Activated naive CD8-positive, alpha-beta T cell treated with anti-CD3 and anti-CD28 coated beads, Interleukin-2, amount 50 U/mL, for 24 hours (primary cell): ENCODE data around the gene TMPRSS9.
"Not testable (repeated sequence)": the region's sequence is repeated elsewhere in the genome, so short reads cannot be mapped to it uniquely, and the experiment has no call there.

Experiments
- ATAC-seq: fragments of 150-1000 bp; cut with Tn5 transposase; one replicate; pipeline ENCODE4 v1.10.0; 2021
- DNase-seq: peaks from one replicate; pipeline ENCODE4 v3.0.0; 2021
- H3K27ac Mint-ChIP-seq: one replicate; pipeline ENCODE4 v1.8.0; 2021; ENCODE audit warnings: mild to moderate bottlenecking, mixed read lengths
- H3K27me3 Mint-ChIP-seq: one replicate; pipeline ENCODE4 v1.8.0; 2021; ENCODE audit warnings: mixed read lengths
- H3K36me3 Mint-ChIP-seq: one replicate; pipeline ENCODE4 v1.8.0; 2021; ENCODE audit warnings: low read depth, mixed read lengths
- H3K4me1 Mint-ChIP-seq: one replicate; pipeline ENCODE4 v1.8.0; 2021; ENCODE audit warnings: mixed read lengths
- H3K4me3 Mint-ChIP-seq: one replicate; pipeline ENCODE4 v1.8.0; 2021; ENCODE audit warnings: mild to moderate bottlenecking, moderate library complexity, mixed read lengths
- H3K9me3 Mint-ChIP-seq: one replicate; pipeline ENCODE4 v1.8.0; 2021; ENCODE audit warnings: mixed read lengths

TMPRSS9 gene

DNA sequence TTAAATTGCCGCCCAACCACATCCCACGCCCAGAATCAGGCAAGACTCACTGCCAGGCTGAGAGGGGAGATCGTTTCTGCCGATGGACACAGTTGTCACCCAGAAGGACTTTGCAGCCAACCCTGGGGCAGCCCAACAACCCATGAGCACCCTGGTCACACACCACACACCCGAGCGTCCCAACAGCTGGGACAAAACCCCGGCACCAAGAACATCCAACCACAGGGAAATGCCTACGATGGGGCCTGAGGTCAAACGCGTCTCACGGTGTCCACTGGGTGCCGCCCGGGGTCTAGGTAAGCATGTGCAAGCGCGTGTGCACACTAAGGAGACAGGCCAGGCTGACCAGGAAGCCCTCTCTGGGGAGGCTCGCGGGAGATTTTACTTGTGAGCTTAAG lies 83.7 kb downstream of the TMPRSS9 start:
- H3K36me3 Mint-ChIP-seq: peaks cover 18% of the 10 kb centered on the region
- no peaks in the 10 kb centered on the region for H3K9me3 Mint-ChIP-seq
- H3K4me1 Mint-ChIP-seq: peaks cover 14% of the 10 kb centered on the region
- ATAC-seq: no peak
- H3K27me3 Mint-ChIP-seq: no peaks in the 10 kb centered on the region
- no peak overlapping the region for H3K4me3 Mint-ChIP-seq
- H3K27ac Mint-ChIP-seq: no peak overlapping the region
- DNase-seq: no peak

GRCh38 chr19:2444251-2445002 lies 84.4 kb downstream of the TMPRSS9 start:
- H3K27me3 Mint-ChIP-seq: no peaks in the 10 kb centered on the region
- H3K4me1 Mint-ChIP-seq: peaks cover 14% of the 10 kb centered on the region
- peaks cover 22% of the 10 kb centered on the region for H3K36me3 Mint-ChIP-seq
- H3K27ac Mint-ChIP-seq: no peak overlapping the region
- H3K4me3 Mint-ChIP-seq: no peak overlapping the region
- ATAC-seq (no peak), DNase-seq (no peak)
- H3K9me3 Mint-ChIP-seq: no peaks in the 10 kb centered on the region

- peak; percentile 55 for ATAC-seq
- Mint-ChIP-seq H3K27me3 (no peaks in the 10 kb centered on the region), H3K27ac (peak overlapping the region; percentile 35)
These were observed 86.3 kb downstream of the TMPRSS9 start for GRCh38 chr19:2446381-2446780.

GRCh38 chr19:2449019-2449418 lies 89.0 kb downstream of the TMPRSS9 start:
- no peaks in the 10 kb centered on the region for H3K27me3 Mint-ChIP-seq
- no peak overlapping the region for H3K27ac Mint-ChIP-seq
- no peaks in the 10 kb centered on the region for H3K9me3 Mint-ChIP-seq
- H3K36me3 Mint-ChIP-seq: peaks cover 20% of the 10 kb centered on the region
- H3K4me1 Mint-ChIP-seq: peaks cover 14% of the 10 kb centered on the region
- no peak for DNase-seq
- ATAC-seq: no peak
- no peak overlapping the region for H3K4me3 Mint-ChIP-seq

More at GRCh38 chr19:2446381-2446780, 86.3 kb downstream of the TMPRSS9 start:
- peaks cover 14% of the 10 kb centered on the region for H3K4me1 Mint-ChIP-seq
- peak overlapping the region; percentile 65 for H3K4me3 Mint-ChIP-seq
- peaks cover 25% of the 10 kb centered on the region for H3K36me3 Mint-ChIP-seq
- no peaks in the 10 kb centered on the region for H3K9me3 Mint-ChIP-seq
- peak; percentile 35 for DNase-seq

GRCh38 chr19:2451138-2451537 lies 91.1 kb downstream of the TMPRSS9 start:
- Mint-ChIP-seq H3K4me1 (peaks cover 22% of the 10 kb centered on the region), H3K36me3 (peaks cover 20% of the 10 kb centered on the region), H3K27ac (no peak overlapping the region), H3K4me3 (no peak overlapping the region), H3K9me3 (no peaks in the 10 kb centered on the region), H3K27me3 (no peaks in the 10 kb centered on the region)
- ATAC-seq: no peak
- no peak for DNase-seq

GRCh38 chr19:2451741-2452140 lies 91.7 kb downstream of the TMPRSS9 start:
- ATAC-seq: no peak
- Mint-ChIP-seq H3K27me3 (no peaks in the 10 kb centered on the region), H3K9me3 (no peaks in the 10 kb centered on the region), H3K27ac (no peak overlapping the region), H3K4me3 (no peak overlapping the region), H3K4me1 (peaks cover 16% of the 10 kb centered on the region), H3K36me3 (peaks cover 18% of the 10 kb centered on the region)
- DNase-seq: no peak

DNA sequence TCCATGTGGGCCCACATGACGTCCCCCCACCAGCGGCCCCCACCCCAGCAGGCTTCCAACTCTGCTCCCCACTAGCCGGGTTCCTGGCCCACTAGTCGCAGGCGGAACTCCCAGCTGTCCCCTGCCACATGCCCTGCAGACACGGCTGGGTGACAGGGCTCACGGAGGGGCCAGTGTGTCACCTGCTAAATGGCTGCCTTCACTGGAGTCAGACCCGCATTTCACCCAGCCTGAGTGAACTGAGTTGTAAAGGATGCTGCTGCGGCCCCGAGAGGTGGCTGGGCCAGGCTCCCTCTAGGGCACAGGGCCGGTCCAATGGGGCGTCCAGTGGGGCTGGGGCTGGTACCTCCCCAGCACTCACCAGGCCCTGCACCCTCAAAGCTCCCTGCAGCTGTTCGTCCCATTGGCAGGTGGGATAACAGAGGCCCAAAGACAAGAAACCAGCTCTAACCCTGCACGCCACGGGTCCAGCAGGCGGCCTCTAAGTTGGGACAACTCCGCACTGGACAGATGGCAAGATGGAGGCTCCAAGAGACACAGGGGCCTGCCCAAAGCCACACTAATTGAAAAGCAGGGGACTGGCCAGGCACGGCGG lies 93.5 kb downstream of the TMPRSS9 start:
- DNase-seq (no peak), ATAC-seq (no peak)
- no peaks in the 10 kb centered on the region for H3K9me3 Mint-ChIP-seq
- H3K4me1 Mint-ChIP-seq: peaks cover 14% of the 10 kb centered on the region
- H3K36me3 Mint-ChIP-seq: peaks cover 15% of the 10 kb centered on the region
- no peaks in the 10 kb centered on the region for H3K27me3 Mint-ChIP-seq
- no peak overlapping the region for H3K27ac Mint-ChIP-seq
- no peak overlapping the region for H3K4me3 Mint-ChIP-seq

DNA sequence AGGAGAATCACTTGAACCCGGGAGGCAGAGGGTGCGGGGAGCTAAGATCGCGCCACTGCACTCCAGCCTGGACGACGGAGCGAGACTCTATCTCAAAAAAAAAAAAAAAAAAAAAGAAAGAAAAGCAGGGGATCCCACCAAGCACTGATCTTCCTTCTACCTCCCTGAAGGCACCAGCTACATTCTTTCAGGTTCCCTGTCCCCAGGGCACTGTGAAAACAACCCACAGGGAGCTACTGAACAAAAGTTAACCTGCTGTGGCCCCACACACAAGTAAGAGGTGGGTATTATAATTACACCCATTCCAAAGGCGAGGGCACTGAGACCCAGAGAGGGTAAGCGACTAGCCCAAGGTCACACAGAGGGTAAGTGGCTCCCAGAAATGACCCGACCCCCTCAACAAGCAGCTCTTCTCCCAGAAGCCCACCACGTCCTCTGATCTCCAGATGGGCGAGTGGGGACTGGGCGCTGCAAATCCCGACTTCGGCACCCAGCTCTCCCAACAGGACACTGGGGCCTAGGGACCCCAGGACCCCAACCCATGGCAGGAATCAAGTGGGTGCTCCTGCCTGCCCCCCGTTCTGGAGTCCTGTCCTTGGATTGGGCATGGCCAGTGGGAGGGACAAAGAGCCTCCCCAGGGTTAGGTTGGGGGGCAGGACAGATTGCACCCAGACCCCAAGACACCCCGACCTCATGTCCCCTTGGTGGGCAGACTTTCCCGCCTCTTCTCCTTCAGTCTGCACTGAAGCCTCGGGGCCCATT lies 94.3 kb downstream of the TMPRSS9 start:
- Mint-ChIP-seq H3K36me3 (peaks cover 9% of the 10 kb centered on the region), H3K27ac (peak overlapping the region; percentile 41), H3K4me1 (peaks cover 14% of the 10 kb centered on the region), H3K9me3 (no peaks in the 10 kb centered on the region), H3K27me3 (no peaks in the 10 kb centered on the region), H3K4me3 (peak overlapping the region; percentile 83)
- DNase-seq: no peak
- no peak for ATAC-seq

GRCh38 chr19:2454962-2455850 lies 95.1 kb downstream of the TMPRSS9 start:
- no peak for ATAC-seq
- peaks cover 14% of the 10 kb centered on the region for H3K4me1 Mint-ChIP-seq

DNA sequence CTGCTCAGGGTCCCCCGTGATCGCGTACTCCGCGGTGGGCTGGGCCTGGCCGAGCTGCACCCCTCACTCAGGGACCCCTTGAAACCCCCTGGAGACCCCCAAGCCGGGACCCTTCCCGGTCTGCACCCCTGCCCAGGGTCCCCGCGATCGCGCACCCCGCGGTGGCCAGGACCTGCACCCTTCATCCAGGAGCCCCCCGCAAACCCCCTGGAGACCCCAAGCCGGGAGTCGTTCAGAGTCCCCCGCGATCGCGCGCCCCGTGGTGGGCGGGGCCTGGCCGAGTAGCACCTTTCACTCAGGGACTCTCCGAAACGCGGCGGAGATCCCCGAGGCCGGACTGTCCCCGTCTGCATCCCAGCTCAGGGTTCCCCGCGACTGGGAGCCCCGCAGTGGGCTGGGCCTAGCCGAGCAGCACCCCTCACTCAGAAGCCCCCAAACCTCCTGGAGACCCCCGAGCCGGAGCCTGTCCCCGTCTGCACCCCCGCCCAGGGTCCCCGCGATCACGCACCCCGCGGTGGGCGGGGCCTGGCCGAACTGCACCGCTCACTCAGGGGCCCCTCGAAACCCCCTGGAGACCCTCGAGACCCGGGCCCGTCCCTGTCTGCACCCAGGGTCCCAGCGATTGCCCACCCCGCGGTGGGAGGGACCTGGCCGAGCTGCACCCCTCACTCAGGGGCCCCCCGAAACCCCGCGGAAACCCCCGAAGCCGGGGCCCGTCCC lies 95.9 kb downstream of the TMPRSS9 start:
- Mint-ChIP-seq H3K9me3 (no peaks in the 10 kb centered on the region), H3K27me3 (peaks cover 2% of the 10 kb centered on the region), H3K4me1 (peaks cover 14% of the 10 kb centered on the region), H3K27ac (peak overlapping the region; percentile 73), H3K4me3 (peak overlapping the region; percentile 83), H3K36me3 (peaks cover 5% of the 10 kb centered on the region)
- ATAC-seq (peak; percentile 20), DNase-seq (peak; percentile 67)

More at GRCh38 chr19:2454962-2455850, 95.1 kb downstream of the TMPRSS9 start:
- Mint-ChIP-seq H3K36me3 (peaks cover 6% of the 10 kb centered on the region), H3K27me3 (no peaks in the 10 kb centered on the region), H3K9me3 (no peaks in the 10 kb centered on the region), H3K4me3 (peak overlapping the region; percentile 83), H3K27ac (peak overlapping the region; percentile 73)
- DNase-seq: no peak

GRCh38 chr19:2457394-2458037 lies 97.5 kb downstream of the TMPRSS9 start:
- Mint-ChIP-seq H3K4me3 (peak overlapping the region; percentile 85), H3K9me3 (no peaks in the 10 kb centered on the region)

DNA sequence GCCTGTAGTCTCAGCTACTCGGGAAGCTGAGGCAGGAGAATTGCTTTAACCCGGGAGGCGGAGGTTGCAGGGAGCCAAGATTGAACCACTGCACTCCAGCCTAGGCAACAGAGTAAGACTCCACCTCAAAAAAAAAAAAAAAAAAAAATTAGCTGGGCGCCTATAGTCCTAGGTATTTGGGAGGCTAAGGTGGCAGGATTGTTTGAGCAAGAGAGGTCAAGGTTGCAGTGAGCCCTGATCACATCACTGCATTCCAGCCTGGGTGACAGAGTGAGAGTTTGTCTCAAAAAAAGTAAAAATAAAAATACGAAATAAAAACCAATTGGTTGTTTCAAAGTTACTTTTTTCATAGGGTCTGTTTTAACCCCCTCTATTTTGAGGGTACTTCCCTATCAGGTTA lies 98.0 kb downstream of the TMPRSS9 start:
- ATAC-seq: no peak
- Mint-ChIP-seq H3K36me3 (no peaks in the 10 kb centered on the region), H3K4me3 (no peak overlapping the region), H3K4me1 (peaks cover 24% of the 10 kb centered on the region), H3K27me3 (peaks cover 4% of the 10 kb centered on the region), H3K27ac (no peak overlapping the region), H3K9me3 (no peaks in the 10 kb centered on the region)
- no peak for DNase-seq

More at GRCh38 chr19:2457394-2458037, 97.5 kb downstream of the TMPRSS9 start:
- Mint-ChIP-seq H3K27ac (peak overlapping the region; percentile 92), H3K4me1 (peaks cover 24% of the 10 kb centered on the region), H3K27me3 (peaks cover 4% of the 10 kb centered on the region), H3K36me3 (no peaks in the 10 kb centered on the region)
- no peak for DNase-seq
- no peak for ATAC-seq

GRCh38 chr19:2458776-2459175 lies 98.7 kb downstream of the TMPRSS9 start:
- H3K36me3 Mint-ChIP-seq, DNase-seq, H3K4me3 Mint-ChIP-seq, H3K27me3 Mint-ChIP-seq, H3K9me3 Mint-ChIP-seq, ATAC-seq, H3K27ac Mint-ChIP-seq: not testable (repeated sequence)
- H3K4me1 Mint-ChIP-seq: peaks cover 27% of the 10 kb centered on the region
